HG02981 (cell line): Measurements from ENCODE around the gene LAMA2.

Experiments
- ATAC-seq: cut with Tn5 transposase; IDR thresholded peaks from one replicate; pipeline ENCODE4 v1.9.1; 2021; ENCODE audit warnings: mild to moderate bottlenecking, moderate library complexity; ENCODE audit not compliant: unreplicated experiment

The LAMA2 gene

GRCh38 chr6:129253727-129254126 is 370.8 kb downstream of the LAMA2 start:
- no peak for ATAC-seq

- ATAC-seq = no peak
These were observed 374.3 kb downstream of the LAMA2 start for GRCh38 chr6:129257196-129257595.

GRCh38 chr6:129262661-129263060 is 379.7 kb downstream of the LAMA2 start:
- ATAC-seq = no peak

- ATAC-seq = no peak
These were observed 380.2 kb downstream of the LAMA2 start for GRCh38 chr6:129263176-129263575.

- ATAC-seq = no peak
These were observed 381.6 kb downstream of the LAMA2 start for GRCh38 chr6:129264480-129265045.

- no peak for ATAC-seq
These were observed 384.1 kb downstream of the LAMA2 start for GRCh38 chr6:129267028-129267427.

GRCh38 chr6:129269076-129269475 is 386.1 kb downstream of the LAMA2 start:
- no peak for ATAC-seq

- ATAC-seq = no peak
These were observed 387.0 kb downstream of the LAMA2 start for GRCh38 chr6:129269891-129270290.

GRCh38 chr6:129270450-129270849 is 387.5 kb downstream of the LAMA2 start:
- no peak for ATAC-seq

GRCh38 chr6:129273161-129273560 is 390.2 kb downstream of the LAMA2 start:
- no peak for ATAC-seq

GRCh38 chr6:129276461-129276860 is 393.5 kb downstream of the LAMA2 start:
- ATAC-seq = no peak

GRCh38 chr6:129276986-129277385 is 394.0 kb downstream of the LAMA2 start:
- no peak for ATAC-seq

- ATAC-seq = no peak
These were observed 396.7 kb downstream of the LAMA2 start for GRCh38 chr6:129279343-129280292.

GRCh38 chr6:129280293-129280644 is 397.3 kb downstream of the LAMA2 start:
- no peak for ATAC-seq

- ATAC-seq = no peak
These were observed 397.8 kb downstream of the LAMA2 start for GRCh38 chr6:129280749-129281148.

GRCh38 chr6:129281168-129281796 is 398.3 kb downstream of the LAMA2 start:
- no peak for ATAC-seq

GRCh38 chr6:129282019-129282418 is 399.1 kb downstream of the LAMA2 start:
- no peak for ATAC-seq

GRCh38 chr6:129284225-129284624 is 401.3 kb downstream of the LAMA2 start:
- ATAC-seq = no peak

GRCh38 chr6:129287231-129288177 is 404.6 kb downstream of the LAMA2 start:
- ATAC-seq = no peak

- no peak for ATAC-seq
These were observed 406.5 kb downstream of the LAMA2 start for GRCh38 chr6:129289442-129289841.

GRCh38 chr6:129292836-129293235 is 409.9 kb downstream of the LAMA2 start:
- no peak for ATAC-seq
